GM12891 (cell line): ENCODE results near the gene NSD1.

Experiments
- DNase-seq: peaks from one replicate; pipeline ENCODE4 v3.0.0; 2011; ENCODE audit warnings: low spot score; ENCODE audit not compliant: insufficient read length
- FAIRE-seq: peaks from 2 replicates; lab custom pipeline; 2011; peaks lifted over from hg19 to GRCh38; lab: Jason Lieb, UNC
- PAX5 ChIP-seq: IDR thresholded peaks from 2 replicates; pipeline ENCODE4 v1.6.1; 2011; ENCODE audit warnings: low read length, moderate library complexity, mild to moderate bottlenecking; ENCODE audit not compliant: insufficient read depth, severe bottlenecking
- POLR2A ChIP-seq: IDR thresholded peaks from 2 replicates; pipeline ENCODE4 v1.6.1; 2011; ENCODE audit warnings: low read depth, low read length, control low read depth
- POLR2AphosphoS5 ChIP-seq: IDR thresholded peaks from 2 replicates; pipeline ENCODE4 v1.6.1; 2011; ENCODE audit warnings: low read depth, low read length, control low read depth
- POU2F2 ChIP-seq: IDR thresholded peaks from 2 replicates; pipeline ENCODE4 v1.6.1; 2011; ENCODE audit warnings: low read depth, mild to moderate bottlenecking, control low read depth, low read length, moderate library complexity
- SPI1 ChIP-seq: IDR thresholded peaks from 2 replicates; pipeline ENCODE4 v1.6.1; 2011; ENCODE audit warnings: low read depth, low read length, control low read depth
- TAF1 ChIP-seq: IDR thresholded peaks from 2 replicates; pipeline ENCODE4 v1.6.1; 2011; ENCODE audit warnings: low read depth, low read length, control low read depth

The NSD1 gene

DNA sequence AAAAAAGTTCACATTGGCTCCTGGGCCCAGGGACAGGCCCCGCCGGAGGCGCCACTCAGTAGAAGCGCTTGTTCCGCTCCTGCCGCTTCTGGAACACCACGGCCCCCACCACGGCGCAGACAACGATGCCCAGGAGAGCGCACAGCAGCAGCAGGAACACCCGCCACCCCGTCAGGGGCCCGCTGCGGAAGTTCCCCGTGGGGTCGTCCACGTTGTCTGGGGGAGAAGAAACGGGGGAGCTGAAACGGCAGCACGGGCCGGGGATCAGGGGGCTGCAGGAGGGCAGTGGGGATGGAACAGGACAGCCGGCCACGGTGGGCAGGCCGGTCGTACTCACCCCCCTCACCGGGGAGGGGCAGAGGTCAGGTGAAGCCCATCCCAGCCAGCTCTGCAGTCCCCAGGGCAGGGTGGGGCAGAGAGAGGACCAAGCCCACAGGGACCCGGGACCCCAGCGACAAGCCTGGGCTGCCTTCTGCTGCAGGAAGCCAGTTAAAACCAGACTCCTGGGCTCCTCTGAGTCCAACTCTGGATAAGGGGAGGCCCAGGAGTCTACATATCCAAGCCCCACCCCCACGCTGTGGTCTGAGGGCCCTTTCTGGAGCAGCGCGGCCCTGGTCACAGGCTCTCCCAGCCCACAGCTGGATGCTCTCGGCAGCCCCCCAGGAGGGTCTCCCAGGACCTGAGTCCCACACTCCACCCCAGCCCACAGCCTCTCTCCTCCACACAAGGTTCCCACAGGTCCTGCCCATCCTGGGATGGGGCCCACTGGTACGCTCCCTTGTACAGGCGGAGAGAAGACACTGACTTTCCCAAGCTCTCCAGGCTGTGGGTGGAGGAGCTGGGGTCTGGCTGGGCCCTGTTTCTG, 198.7 kb downstream of the NSD1 start:
- DNase-seq, result no peak
- TF ChIP-seq POLR2A, result no peak
- TF ChIP-seq TAF1, result no peak
- TF ChIP-seq SPI1, result no peak
- no peak for TF ChIP-seq POU2F2
- TF ChIP-seq POLR2AphosphoS5, result no peak
- no peak for TF ChIP-seq PAX5
- no peak for FAIRE-seq

- no peak for FAIRE-seq
- TF ChIP-seq SPI1, result no peak
- TF ChIP-seq TAF1, result no peak
- TF ChIP-seq POLR2A, result no peak
- no peak for TF ChIP-seq POU2F2
- no peak for TF ChIP-seq PAX5
- no peak for TF ChIP-seq POLR2AphosphoS5
- no peak for DNase-seq
Observed at GRCh38 chr5:177332896-177333260, 199.3 kb downstream of the NSD1 start.

DNA sequence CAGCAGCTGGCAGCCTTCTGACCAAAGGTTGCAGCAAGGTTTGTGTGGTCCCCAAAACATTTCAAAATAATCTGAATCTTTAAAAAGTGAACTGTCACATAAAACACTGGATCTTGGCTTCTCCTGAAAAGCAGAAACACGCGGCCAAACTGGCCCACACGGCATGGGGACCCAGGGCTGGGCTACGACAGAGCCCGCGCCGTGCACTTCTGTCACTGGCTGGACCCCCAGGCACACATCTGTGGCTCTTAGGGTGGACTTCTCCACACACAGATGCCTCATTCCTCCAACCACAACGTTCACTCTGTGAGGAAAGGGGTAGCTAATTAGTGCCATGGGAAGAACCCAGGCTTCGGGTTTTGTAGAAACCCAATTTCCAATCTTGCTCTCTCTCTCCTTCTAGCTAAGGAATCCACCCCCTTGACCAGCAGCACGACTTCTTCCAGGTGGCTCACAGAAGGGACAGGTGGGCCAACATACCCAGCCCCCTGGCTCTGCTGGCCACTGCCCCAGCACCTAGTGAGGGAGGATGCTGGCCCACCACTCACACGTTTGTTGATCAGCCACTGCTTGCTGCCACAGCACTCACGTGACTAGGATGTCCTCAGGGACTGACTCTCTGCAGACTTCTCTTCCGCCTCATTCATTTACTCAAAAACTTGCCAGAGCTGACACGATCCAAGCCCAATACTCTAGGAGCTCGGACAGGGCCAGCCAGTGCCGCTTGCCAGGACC, 200.0 kb downstream of the NSD1 start:
- FAIRE-seq, result no peak
- no peak for TF ChIP-seq POLR2AphosphoS5
- no peak for DNase-seq

- DNase-seq (no peak), FAIRE-seq (no peak)
- TF ChIP-seq POLR2A, result no peak
- TF ChIP-seq POLR2AphosphoS5, result no peak
- no peak for TF ChIP-seq SPI1
- TF ChIP-seq PAX5, result no peak
- TF ChIP-seq POU2F2, result no peak
- TF ChIP-seq TAF1, result no peak
Observed at GRCh38 chr5:177334155-177334551, 200.6 kb downstream of the NSD1 start.

GRCh38 chr5:177334781-177335700, 201.5 kb downstream of the NSD1 start:
- no peak for DNase-seq
- TF ChIP-seq TAF1, result no peak
- TF ChIP-seq SPI1, result no peak
- TF ChIP-seq PAX5, result no peak
- TF ChIP-seq POU2F2, result no peak
- no peak for TF ChIP-seq POLR2A
- TF ChIP-seq POLR2AphosphoS5, result no peak
- no peak for FAIRE-seq

DNA sequence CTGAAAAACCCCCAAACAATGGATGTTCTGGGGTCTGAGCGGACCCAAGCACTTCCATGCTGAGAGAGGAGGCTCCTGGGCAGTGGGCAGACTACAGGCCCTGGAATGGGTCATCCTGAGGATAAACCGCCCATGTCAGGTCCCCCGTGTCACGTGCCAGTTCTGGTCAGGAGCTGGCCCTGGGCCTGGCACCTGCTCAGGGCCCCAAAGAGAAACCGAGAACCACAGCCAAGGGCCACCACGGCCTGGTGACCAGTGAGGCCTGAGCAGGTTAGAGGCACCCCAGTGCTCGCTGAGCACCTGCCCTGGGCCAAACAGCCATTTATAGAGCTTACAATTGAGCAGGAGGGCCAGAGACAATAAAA, 202.1 kb downstream of the NSD1 start:
- TF ChIP-seq POU2F2, result no peak
- TF ChIP-seq TAF1, result no peak
- no peak for FAIRE-seq

GRCh38 chr5:177336112-177336511, 202.5 kb downstream of the NSD1 start:
- no peak for FAIRE-seq
- no peak for DNase-seq

More for the DNA sequence above, 202.1 kb downstream of the NSD1 start:
- no peak for DNase-seq

DNA sequence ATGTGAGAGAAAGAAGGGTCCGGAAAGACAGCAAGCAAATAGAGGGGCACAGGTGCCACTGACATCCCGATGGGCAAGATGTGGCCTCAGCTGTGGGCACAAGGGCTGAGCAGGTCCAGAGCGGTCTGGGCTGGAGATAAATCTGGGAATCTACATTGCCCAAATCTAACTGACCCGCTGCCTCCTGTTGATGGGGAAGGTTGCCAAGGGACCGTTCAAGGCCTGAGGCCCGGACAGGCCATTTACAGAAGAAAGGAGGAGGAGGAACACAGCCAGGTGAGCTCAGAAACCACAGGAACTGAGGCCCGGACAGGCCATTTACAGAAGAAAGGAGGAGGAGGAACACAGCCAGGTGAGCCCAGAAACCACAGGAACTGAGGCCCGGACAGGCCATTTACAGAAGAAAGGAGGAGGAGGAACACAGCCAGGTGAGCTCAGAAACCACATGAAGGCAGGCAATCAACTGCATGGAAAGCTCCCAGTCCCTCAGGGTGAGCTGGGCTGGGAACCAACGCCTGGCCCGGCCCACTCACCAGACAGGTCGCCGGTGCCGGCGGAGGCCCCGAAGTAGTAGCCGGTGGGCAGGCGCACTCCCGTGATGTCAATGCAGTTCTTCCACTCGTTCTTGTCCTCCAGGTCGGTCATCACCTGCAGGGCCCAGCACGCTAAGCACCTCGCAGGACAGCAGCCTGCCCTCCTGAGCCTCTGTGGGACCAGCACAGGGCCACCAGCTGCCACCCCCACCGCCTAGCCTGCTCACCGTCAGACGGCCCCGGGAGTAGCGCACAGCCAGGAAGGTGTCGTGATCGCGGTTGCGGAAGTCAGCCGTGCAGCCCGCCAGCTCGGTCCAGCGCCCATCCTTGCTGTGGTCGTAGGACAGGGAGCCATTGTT, 203.3 kb downstream of the NSD1 start:
- TF ChIP-seq SPI1 (no peak), TAF1 (no peak), POU2F2 (no peak), POLR2AphosphoS5 (no peak), POLR2A (no peak), PAX5 (no peak)
- DNase-seq, result no peak
- no peak for FAIRE-seq

More at GRCh38 chr5:177336112-177336511, 202.5 kb downstream of the NSD1 start:
- TF ChIP-seq POLR2AphosphoS5 (no peak), POLR2A (no peak), TAF1 (no peak), PAX5 (no peak), POU2F2 (no peak)
